ENCODE results near the gene NFASC. TPM values are rescaled to one million over a fixed set of nuclear protein-coding genes. Genes with fewer than 3 reads are reported as not detected.
A peak's percentile ranks its signal among the peaks of the same experiment; 100 is the strongest.

NFASC gene
- 22.4 and 23.6 TPM in 2 replicates for total RNA-seq (2014; rRNA removed; shearing (Covaris generic))

DNA sequence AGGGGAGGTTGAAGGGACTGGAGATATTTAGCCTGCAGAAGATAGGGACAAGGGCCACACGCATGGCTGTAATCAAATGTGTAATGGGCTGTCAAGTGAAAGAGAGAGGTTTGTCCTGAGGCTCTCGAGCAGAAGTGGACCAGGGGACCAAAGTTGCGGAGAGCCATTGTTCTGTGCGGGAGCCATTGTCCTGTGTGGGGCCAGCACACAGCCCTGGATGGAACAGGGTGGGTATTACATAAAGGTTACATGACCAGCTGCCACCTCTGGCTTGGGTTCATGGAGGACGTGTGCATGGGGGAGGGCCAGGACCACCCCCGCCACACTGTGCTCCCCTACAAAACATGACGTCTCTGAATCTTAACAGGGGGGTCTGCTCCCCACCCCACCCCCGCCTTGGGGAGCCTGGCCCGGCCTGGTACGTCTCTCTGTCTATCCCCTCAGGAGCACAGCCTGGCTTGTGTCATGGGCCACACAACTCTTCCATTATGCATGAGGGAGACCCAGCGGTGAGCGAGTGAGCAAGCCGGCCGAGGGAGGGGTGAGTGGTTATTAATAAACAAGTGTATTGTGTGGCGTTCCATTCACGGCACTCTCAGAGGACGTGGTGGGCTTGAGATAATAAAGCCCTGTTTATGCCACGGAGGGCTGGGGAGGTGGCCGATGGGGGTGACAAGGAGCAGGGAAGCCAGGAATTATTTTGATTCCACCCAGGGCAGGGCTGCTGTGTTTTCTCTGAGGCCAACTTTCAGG, at the start of gene NFASC:
Gene NFASC (plus strand): TSS at position 703 of the 753 bp plus-strand sequence. CDS start 73,454 bp downstream, outside the sequence.
- Histone ChIP-seq H3K4me3 (ENCODE audit: insufficient read depth, low read depth, low read length) (no peak within 1 kb of the TSS), H3K27me3 (ENCODE audit: control insufficient read depth, insufficient read depth, low read length) (no peaks in the 10 kb centered on the region; the same call in 1 of the 2 replicates), H3K36me3 (replicated peaks; ENCODE audit: control insufficient read depth, insufficient read depth, low read length) (no peaks in the 10 kb centered on the region)
- DNase-seq, result no peak

DNA sequence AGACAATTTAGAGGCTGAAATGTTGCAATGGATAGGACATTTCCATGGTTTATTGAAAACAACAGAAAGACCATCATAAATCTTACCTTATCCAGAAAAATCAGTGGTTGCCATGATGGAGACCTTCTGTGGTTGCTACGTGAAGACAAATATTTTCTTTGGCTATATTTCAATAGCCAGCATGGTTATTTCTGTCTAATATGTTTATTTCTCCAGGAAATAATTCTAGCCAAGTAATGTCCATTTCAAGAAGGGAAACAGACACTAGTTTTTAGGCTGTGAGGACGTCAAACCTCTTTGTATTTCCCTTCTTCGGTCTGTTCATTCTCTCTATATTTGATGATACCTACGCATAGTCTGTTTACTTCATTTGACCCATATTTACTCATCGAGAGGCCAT, 49.2 kb upstream of the NFASC start:
- no peak overlapping the region for H3K4me3 ChIP-seq (ENCODE audit: insufficient read depth, low read depth, low read length)
- no peak for DNase-seq
- H3K27me3 ChIP-seq (ENCODE audit: control insufficient read depth, insufficient read depth, low read length), result no peaks in the 10 kb centered on the region; the same call in 1 of the 2 replicates
- no peaks in the 10 kb centered on the region for H3K36me3 ChIP-seq (replicated peaks; ENCODE audit: control insufficient read depth, insufficient read depth, low read length)

DNA sequence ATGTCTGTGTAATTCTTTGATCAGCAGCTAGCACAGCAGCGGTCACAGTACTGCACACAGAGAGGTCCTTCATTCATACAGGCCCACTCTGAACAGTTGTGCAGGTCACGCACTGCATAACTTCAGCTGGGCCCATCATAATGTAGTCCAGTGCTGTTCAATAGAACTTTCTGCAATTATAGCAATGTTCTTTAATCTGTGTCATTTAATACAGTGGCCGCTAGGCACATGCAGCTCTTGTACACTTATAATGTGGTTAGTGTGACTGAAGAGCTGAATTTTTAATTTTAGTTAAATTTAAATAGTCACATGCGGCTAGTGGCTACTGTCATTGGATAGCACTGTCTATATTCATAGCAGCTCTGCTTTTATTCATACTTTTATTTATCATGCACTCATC, 48.7 kb upstream of the NFASC start:
- Histone ChIP-seq H3K27me3 (ENCODE audit: control insufficient read depth, insufficient read depth, low read length) (no peaks in the 10 kb centered on the region; the same call in 1 of the 2 replicates), H3K36me3 (replicated peaks; ENCODE audit: control insufficient read depth, insufficient read depth, low read length) (no peaks in the 10 kb centered on the region), H3K4me3 (ENCODE audit: insufficient read depth, low read depth, low read length) (no peak overlapping the region)
- DNase-seq, result no peak

DNA sequence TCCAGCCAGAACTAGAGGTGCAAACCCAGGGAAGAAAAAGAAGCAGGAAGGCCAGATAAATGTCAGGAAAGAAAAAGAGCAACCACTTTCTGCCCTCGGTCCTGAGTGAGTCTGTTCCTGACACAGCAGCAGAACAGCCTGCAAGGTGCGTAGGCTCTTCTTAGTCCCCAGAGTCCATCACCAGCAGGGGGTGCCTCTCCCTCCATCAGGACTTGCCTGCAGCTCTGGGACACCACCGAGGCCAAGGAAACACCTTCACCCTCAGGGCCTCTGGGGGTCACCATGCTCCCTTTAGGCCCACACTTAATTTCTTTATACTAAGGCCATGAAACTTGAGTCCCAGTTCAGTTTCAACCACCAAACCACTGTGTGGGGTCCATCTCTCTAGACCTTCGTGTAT, 43.7 kb upstream of the NFASC start:
- DNase-seq, result peak; percentile 82
- Histone ChIP-seq H3K4me3 (ENCODE audit: insufficient read depth, low read depth, low read length) (no peak overlapping the region), H3K36me3 (replicated peaks; ENCODE audit: control insufficient read depth, insufficient read depth, low read length) (no peaks in the 10 kb centered on the region), H3K27me3 (ENCODE audit: control insufficient read depth, insufficient read depth, low read length) (peaks cover 5% of the 10 kb centered on the region; the same call in 1 of the 2 replicates)

DNA sequence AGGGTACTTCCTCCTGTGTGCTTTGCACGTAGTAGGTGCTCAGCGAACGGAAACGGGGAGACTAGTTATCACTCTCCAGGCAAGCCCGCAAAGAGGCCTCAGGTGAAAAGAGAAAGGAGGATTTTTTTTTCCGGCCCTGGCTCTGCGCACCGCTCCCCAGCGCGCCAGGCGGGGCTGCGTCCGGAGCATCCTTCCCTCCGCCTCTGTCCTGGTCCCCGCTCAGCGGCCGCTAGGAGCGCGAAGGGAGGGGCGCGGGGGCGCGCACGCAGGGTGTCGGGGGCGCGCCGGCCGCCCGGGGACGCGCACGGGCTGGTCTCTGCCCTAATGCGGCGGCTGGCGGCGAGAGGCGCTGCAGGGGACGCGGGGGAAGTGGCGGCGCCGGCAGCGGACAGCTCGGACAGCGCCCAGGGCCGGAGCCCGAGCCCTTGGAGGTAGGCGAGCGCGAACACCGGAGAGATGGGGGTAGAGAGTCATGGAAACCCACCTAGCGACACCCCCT, 42.3 kb upstream of the NFASC start:
- Histone ChIP-seq H3K36me3 (replicated peaks; ENCODE audit: control insufficient read depth, insufficient read depth, low read length) (no peaks in the 10 kb centered on the region), H3K4me3 (ENCODE audit: insufficient read depth, low read depth, low read length) (peak overlapping the region; percentile 85), H3K27me3 (ENCODE audit: control insufficient read depth, insufficient read depth, low read length) (peaks cover 5% of the 10 kb centered on the region; the same call in 1 of the 2 replicates)
- peak; percentile 98 for DNase-seq

DNA sequence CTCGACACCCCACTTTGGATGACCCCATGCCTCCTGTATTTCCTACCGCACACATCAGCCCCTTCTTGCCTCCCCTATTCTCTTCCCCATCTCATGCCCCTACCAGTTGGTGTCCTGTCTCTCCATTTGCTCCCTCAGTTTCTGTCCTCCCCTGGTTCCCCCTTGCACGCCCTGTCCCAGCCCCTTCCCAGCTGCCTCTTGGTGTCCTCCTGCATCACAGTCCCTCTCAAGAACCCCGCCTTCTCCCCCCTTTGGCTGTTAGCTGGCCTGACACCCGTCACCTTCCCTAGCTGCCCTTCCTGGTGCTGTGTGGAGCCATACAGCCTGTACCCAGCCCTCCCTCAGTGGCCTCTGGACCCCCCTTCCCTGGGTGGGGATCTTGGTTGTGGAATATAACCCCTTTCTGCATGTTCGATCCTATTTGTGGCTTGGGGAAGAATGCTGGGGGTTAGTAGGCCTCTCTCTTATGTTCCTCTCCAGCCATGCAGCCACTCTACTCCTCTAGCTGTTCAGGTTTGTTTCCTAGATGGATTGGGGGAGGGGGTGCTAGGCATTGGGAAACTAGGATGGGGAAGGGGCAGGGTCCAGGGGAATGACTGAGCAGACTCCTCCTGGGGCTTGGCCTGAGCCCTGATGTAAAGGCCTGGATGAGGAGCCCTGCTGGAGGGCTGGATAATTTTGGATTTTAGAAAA, 41.4 kb upstream of the NFASC start:
- DNase-seq, result no peak
- peak overlapping the region; percentile 85 for H3K4me3 ChIP-seq (ENCODE audit: insufficient read depth, low read depth, low read length)
- H3K27me3 ChIP-seq (ENCODE audit: control insufficient read depth, insufficient read depth, low read length), result peaks cover 5% of the 10 kb centered on the region; the same call in 1 of the 2 replicates
- no peaks in the 10 kb centered on the region for H3K36me3 ChIP-seq (replicated peaks; ENCODE audit: control insufficient read depth, insufficient read depth, low read length)

DNA sequence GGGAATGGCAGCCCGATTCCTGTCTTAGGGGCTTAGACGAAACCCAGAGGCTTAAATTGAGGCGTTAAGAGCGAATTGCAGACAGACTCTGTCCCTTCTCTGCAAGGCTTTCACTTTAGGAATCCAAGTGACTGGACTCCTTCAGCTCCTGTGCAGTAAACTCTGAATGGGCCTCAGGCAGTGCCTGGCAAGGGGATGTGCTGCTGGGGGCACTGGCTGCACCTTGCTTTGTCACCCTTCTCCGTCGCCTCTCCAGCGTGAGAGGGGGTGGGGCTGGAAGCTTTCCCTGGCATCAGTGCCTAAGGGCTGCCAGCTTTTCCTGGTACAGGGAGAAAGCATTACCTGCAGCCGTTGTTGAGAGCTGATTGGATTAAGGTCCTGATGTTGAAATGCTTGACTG, 39.9 kb upstream of the NFASC start:
- no peak for DNase-seq
- Histone ChIP-seq H3K4me3 (ENCODE audit: insufficient read depth, low read depth, low read length) (no peak overlapping the region), H3K36me3 (replicated peaks; ENCODE audit: control insufficient read depth, insufficient read depth, low read length) (no peaks in the 10 kb centered on the region), H3K27me3 (ENCODE audit: control insufficient read depth, insufficient read depth, low read length) (peaks cover 5% of the 10 kb centered on the region; the same call in 1 of the 2 replicates)

DNA sequence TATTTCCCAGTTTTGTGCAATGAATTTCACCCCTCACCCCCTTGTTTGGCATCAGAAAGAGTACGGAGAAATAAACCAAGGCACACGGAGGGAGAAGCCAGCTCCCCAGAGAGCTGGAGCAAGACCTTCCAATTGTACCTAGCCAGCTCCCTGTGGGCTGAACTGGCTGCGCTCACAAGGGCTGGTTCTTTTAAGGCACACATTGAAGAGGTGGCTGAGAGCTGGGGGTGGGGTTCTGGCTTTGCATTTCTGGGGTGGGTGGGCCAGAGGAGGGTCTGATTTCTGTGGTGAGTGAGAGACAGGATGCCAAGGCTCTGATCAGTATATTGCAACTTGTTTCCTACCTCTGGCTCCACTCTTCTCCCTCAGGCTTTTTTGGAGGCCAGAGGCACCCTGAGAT, 39.5 kb upstream of the NFASC start:
- Histone ChIP-seq H3K36me3 (replicated peaks; ENCODE audit: control insufficient read depth, insufficient read depth, low read length) (no peaks in the 10 kb centered on the region), H3K27me3 (ENCODE audit: control insufficient read depth, insufficient read depth, low read length) (peaks cover 5% of the 10 kb centered on the region; the same call in 1 of the 2 replicates), H3K4me3 (ENCODE audit: insufficient read depth, low read depth, low read length) (no peak overlapping the region)
- DNase-seq, result peak; percentile 31

- Histone ChIP-seq H3K4me3 (ENCODE audit: insufficient read depth, low read depth, low read length) (no peak overlapping the region), H3K27me3 (ENCODE audit: control insufficient read depth, insufficient read depth, low read length) (peaks cover 1% of the 10 kb centered on the region; the same call in 1 of the 2 replicates), H3K36me3 (replicated peaks; ENCODE audit: control insufficient read depth, insufficient read depth, low read length) (no peaks in the 10 kb centered on the region)
- DNase-seq, result peak; percentile 78
These were observed 36.3 kb upstream of the NFASC start for GRCh38 chr1:204834336-204834735.

DNA sequence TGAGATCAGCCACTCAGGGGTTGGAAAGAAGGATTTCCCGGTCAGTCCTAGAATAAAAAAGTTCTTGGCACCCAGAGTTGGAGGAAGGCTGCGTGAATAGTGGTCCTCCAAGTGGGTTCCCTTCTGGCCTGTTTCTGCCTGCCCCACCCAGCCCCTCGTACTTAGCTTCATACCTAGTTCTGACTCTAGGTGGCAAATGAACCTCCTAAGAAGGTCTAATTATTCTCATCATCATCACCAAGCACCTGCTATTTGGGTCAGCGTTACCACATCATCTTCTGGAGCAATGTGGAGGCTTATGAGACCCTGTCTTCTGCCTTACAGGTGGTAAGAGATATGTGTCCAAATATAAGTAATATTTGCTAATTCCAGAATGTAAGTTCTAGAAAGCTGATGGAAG, 35.9 kb upstream of the NFASC start:
- peak; percentile 38 for DNase-seq
- Histone ChIP-seq H3K27me3 (ENCODE audit: control insufficient read depth, insufficient read depth, low read length) (peaks cover 1% of the 10 kb centered on the region; the same call in 1 of the 2 replicates), H3K4me3 (ENCODE audit: insufficient read depth, low read depth, low read length) (no peak overlapping the region), H3K36me3 (replicated peaks; ENCODE audit: control insufficient read depth, insufficient read depth, low read length) (no peaks in the 10 kb centered on the region)

- Histone ChIP-seq H3K27me3 (ENCODE audit: control insufficient read depth, insufficient read depth, low read length) (peaks cover 1% of the 10 kb centered on the region; the same call in 1 of the 2 replicates), H3K4me3 (ENCODE audit: insufficient read depth, low read depth, low read length) (no peak overlapping the region), H3K36me3 (replicated peaks; ENCODE audit: control insufficient read depth, insufficient read depth, low read length) (no peaks in the 10 kb centered on the region)
- DNase-seq, result no peak
These were observed 34.9 kb upstream of the NFASC start for GRCh38 chr1:204835737-204836136.

- Histone ChIP-seq H3K27me3 (ENCODE audit: control insufficient read depth, insufficient read depth, low read length) (no peaks in the 10 kb centered on the region; the same call in 1 of the 2 replicates), H3K36me3 (replicated peaks; ENCODE audit: control insufficient read depth, insufficient read depth, low read length) (no peaks in the 10 kb centered on the region), H3K4me3 (ENCODE audit: insufficient read depth, low read depth, low read length) (no peak overlapping the region)
- DNase-seq, result no peak
These were observed 33.8 kb upstream of the NFASC start for GRCh38 chr1:204836856-204837255.

GRCh38 chr1:204837440-204838084, 33.1 kb upstream of the NFASC start:
- DNase-seq, result peak; percentile 82
- Histone ChIP-seq H3K27me3 (ENCODE audit: control insufficient read depth, insufficient read depth, low read length) (no peaks in the 10 kb centered on the region), H3K4me3 (ENCODE audit: insufficient read depth, low read depth, low read length) (no peak overlapping the region), H3K36me3 (replicated peaks; ENCODE audit: control insufficient read depth, insufficient read depth, low read length) (no peaks in the 10 kb centered on the region)

DNA sequence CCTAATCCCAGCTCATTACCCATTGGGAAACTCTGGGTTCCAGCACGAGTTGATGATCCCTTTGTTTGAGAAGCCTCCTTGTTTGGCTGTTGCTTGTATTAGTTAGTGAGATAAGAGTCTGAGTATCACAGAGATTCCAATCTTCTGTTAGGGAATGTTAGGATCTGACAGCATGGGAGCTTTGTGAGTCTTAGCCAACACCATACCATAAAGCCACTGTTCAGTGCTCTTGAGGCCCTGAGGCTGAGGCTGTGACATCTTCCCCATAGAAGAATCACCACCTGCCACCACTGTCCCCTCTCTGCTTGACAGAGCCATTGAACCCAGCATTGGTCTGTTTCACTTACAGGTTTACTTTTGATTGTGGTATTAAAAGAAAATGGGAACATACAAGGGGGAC, 29.3 kb upstream of the NFASC start:
- DNase-seq, result no peak
- H3K36me3 ChIP-seq (replicated peaks; ENCODE audit: control insufficient read depth, insufficient read depth, low read length), result no peaks in the 10 kb centered on the region
- H3K27me3 ChIP-seq (ENCODE audit: control insufficient read depth, insufficient read depth, low read length), result no peaks in the 10 kb centered on the region
- no peak overlapping the region for H3K4me3 ChIP-seq (ENCODE audit: insufficient read depth, low read depth, low read length)
